Fibroblast of skin of scalp (primary cell): Measurements from ENCODE around the gene ZIC4. TPM values are rescaled to one million over a fixed set of nuclear protein-coding genes. Genes with fewer than 3 reads are reported as not detected.

ENCODE experiments used
- DNase-seq: peaks from one replicate; pipeline ENCODE4 v3.0.0-alpha.2; 2013
- polyA plus RNA-seq, 2 experiments: library from polyadenylated mRNA; unstranded; fragments of 120-200 nt; gene quantifications; one replicate each; pipeline ENCODE4 v1.2.1, GENCODE V29; 2013; ENCODE audit not compliant: insufficient read length in 2 of 2

Gene ZIC4
- polyA plus RNA-seq (2013, experiment 1 of 2; ENCODE audit: insufficient read length) = 14.1 TPM
- 11.9 TPM for polyA plus RNA-seq (2013, experiment 2 of 2; ENCODE audit: insufficient read length)

DNA sequence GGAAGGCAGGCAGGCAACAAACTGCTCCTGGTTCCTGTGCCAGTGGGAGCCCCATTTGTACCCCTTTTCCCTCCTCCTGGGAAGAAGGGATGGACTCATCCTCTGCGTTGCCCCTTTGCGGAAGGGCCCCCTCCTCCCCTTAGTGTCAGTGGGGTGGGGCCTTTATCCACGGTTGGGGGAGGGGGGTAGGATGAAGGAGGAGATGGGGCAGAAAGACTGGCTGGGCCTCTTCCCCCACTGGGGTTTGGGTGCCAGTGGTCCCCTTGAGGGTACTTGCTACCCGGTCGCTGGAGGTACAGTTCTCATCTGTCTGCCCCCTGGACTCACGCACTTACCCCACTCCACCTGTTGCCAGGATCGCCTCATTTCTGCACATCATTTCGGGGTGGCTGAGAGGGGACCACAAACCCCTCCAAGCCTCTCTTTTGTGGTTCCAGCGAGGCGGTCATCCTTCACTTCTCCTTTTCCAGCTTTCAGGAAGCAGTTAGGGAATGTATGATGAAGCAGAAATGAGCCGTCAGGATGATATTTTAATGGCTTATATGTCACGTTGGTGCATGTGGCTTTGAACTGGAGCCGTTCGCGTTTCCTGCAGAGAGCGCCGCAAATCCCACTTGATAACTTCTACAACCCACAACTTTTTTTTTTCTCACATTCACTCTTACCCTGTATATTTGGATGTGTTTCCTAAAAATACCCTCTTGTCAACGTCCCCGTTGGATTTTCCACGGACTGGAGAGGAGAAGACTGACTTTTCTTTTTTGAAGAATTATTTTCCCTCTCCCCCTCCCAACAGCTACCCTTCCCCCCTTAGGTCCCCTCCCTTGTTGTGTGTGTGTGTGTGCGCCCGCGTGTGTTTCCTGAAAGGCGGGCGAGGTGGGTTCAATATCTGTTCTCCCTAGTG lies at the start of gene ZIC4:
Gene ZIC4, minus strand, starts transcription at position 516 of the 904 bp plus-strand sequence. CDS start 3,746 bp downstream, outside the sequence.
- peak; percentile 86 for DNase-seq

DNA sequence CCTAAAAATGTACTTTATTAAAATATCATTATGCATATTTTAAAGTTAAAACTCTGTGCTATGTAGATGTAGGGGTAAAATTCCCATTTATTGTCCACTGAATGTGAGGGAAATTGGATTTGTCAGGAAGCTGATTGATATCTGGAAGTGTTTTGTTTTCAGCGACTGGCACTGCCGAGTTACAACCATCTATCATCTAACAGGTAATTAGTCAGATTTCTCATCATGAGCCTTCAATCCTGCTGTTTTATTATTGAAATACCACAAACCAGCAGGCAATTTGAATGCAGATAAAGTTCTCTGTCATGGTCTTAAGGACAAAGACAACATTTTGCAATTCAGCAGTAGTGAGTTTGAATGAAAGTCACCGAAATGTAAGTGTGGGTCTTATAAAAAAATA lies 43.3 kb upstream of the ZIC4 start:
- no peak for DNase-seq

DNA sequence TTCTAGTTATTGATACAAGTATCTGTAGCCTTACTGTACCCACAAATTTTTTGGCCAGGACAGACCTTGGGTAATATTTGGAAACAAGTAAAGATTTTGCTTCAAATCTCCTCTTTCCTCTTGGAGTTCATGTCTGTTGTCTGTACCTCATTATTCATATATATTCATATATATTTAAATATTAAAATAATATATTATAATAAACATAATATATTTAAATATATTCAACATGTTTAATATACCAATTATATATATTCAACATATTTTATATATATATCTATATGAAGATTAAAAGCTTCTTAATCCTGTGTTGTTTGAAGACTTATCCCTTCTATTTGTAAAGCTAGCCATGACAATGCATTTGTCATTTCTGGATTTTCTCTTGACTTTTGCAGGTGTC lies 40.9 kb upstream of the ZIC4 start:
- DNase-seq = no peak

DNA sequence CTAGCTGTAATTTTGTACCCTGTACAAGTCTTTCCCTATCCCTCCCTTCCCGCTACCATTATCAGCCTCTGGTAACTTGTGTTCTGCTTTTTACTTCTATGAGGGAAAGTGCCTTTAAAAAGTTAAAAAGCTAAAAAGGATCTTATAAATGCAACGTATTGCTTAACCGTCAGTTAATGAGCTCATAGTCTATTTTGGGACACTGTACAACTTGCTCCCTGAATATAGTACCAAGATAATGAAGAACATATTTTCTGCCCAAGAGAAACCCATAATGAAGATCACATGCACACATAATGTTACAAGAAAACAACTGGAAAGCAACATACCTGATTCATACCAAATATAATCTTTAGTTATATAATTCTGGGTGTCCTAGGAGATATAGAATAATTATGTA lies 25.4 kb upstream of the ZIC4 start:
- DNase-seq = peak; percentile 76

DNA sequence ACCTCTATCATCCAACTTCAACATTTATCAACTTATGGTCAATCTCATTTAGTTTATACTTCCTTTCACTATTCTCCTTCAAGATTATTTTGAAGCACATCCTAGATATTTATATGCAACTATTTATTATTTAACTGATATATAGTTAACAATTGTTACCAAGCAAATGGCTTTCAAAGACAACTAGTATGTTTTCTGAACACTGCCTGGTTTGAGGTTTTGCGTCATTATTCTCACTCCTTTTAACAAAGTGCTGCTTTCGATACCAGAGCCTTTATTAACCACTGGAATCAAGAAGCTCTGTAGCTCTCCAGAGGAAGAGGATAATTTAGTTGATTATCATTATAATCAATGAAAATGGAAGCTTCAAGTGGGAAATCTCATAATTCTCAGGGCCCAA lies 22.4 kb upstream of the ZIC4 start:
- no peak for DNase-seq

DNA sequence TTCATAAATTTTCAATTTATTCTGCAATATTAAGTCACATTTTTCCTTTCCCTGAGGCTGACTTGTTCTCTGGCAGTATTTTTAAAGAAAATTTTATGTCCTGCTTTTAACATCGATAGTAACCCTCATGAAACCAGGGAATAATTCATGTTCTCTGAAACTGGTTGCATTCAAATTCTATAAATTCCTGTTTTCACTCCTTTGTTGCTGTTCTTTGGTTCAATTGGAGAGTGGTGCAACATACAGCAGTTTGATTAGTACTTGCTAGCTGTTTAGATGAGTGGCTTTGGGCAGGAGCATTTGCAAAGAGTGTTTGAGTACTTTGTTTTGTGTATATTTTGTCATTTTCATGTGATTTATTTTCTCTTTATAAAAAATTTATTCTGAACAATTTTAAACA lies 22.0 kb upstream of the ZIC4 start:
- DNase-seq = peak; percentile 23

DNA sequence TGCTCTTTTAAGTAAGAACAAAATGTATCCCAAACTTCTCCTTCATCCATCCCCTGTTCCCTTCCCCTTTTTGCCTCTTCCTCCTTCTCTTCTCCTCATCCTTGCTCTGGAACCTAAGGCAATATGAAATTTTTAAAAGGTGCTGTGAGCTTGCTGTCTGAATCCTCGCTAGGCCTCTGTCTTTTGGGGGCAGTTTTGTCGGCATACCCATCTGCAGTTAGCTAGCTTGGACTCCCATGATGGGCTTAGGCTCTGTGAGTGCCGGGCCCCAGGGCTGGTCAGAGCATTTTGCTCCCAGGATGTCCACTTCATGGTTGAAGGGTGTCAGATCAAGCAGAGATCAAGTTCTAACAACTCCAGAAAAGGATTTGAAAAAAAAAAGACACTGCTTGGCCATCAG lies 21.4 kb upstream of the ZIC4 start:
- DNase-seq = no peak

DNA sequence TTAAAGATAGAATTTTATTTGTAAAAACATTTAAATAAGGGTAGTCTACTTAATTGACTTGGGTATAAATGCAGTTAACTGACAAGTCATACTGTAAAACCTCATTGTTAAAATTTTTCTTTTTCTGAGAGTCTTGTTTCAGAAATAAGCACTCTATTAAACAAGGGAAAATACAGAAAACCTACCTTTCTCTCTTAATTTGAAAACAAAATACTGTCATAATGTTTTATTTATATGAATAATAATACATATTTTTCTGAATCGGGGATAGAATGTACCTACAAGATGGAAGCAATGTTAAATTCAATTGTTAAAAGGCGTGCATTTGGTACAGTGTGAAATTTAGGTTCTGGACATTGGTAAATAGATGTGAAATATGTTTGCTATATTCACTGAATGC lies 20.6 kb upstream of the ZIC4 start:
- DNase-seq = no peak

DNA sequence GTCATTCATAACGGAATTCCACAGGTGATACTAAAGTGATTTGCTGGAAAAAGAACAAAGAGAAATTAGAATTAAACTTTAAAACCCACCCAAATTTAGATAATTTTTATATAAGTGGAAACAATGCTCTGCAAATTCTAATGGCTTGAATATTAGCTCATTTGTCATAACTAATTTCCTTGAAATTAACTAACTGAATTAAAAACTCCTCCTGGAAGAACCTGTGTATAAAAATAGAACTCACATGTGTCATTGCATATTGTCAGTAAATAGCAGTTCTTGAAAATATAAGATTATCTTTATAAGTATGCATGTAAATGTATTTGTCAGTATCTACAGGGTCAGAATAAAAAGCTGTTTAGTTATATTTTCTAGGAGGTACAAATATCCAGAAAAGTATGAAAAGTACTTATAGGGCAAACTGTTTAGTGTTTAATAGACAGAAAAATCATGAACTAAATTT lies 19.1 kb upstream of the ZIC4 start:
- DNase-seq = no peak

DNA sequence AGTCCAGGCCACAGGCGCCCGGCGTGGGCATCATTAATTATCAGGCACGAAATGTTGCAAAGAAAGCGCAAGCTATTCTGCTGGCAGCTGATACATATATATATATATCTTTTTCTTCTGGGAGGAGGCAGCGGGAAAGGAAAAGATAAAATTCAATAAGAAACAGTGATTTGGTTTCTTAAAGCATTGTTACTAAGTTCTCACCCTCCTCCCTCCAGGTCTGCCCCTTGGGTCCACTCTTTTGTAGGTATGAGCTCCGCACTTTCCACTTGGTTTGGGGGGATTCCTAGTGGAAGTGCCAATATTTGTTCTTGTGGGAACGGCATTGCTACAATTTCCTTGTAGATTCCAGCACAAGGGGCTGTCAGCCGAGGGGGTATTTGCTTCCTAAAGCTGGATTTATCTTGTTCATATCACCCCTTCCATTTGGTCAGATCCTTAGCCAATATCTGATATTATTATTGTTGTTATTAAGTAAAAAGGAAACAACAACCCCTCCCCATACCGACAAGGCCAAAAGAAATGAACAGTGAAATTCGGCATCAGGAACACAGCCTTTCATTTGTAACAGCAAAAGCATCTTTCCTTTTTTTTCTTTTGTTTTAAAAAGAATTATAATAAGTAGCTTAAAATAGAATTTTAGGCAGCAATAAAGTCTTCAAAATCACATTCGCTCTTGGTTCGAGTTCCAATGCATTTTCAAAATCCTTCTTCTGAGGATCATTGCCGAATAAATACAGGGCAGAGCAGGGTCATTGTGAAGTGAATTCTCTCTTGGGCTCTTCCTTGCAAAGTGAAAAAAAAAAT lies 18.4 kb upstream of the ZIC4 start:
- DNase-seq = no peak

DNA sequence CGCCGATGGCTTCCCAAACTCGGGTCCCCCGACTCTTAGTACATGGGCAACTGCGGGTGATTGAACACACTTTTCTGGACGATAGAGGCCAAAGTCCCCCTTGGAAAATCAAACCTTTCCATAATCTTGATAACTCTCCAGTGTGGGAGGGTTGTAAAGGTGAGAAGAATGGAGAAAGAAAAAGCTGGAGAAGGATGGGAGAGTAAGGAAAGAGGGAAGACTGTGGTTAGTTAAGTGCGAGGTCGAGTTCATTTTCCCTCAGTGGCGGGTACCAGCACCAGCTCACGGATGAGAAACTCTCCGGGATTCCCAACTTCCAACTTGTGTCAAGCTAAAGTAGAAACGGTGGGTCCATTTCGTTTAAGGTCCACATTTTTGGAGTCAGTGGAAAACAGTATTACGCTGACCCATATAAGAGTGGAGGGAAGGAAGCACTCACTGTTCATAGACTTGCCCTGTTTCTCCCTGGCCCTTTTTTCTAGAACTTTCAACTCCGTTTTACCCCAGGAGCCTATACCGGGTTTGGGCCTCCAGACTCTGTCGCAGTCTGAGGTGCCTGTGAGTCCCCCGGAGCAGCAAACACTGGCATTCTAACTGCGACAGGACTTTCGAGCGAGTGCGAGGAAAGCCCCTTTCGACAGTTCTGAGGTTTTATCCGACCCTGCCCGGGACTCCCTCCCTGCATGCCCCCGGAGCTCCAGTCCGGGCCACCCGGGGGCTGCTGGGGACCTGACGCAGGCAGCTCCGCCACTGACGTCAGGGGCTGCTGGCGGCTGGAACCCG lies 17.6 kb upstream of the ZIC4 start:
- peak; percentile 84 for DNase-seq

DNA sequence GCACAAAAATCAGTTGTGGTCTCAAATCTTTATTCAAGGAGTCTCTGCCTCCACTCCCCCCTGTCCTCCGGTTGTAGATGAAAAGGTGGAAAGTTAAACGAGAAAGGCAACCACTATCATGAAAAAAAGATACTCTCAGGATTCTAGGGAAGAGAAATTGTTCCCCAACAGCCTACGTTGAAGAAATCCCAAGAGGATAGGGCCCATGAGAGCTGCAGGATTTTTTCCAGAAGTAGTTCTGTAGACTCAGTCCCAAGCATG lies 17.1 kb upstream of the ZIC4 start:
- DNase-seq = peak; percentile 75

DNA sequence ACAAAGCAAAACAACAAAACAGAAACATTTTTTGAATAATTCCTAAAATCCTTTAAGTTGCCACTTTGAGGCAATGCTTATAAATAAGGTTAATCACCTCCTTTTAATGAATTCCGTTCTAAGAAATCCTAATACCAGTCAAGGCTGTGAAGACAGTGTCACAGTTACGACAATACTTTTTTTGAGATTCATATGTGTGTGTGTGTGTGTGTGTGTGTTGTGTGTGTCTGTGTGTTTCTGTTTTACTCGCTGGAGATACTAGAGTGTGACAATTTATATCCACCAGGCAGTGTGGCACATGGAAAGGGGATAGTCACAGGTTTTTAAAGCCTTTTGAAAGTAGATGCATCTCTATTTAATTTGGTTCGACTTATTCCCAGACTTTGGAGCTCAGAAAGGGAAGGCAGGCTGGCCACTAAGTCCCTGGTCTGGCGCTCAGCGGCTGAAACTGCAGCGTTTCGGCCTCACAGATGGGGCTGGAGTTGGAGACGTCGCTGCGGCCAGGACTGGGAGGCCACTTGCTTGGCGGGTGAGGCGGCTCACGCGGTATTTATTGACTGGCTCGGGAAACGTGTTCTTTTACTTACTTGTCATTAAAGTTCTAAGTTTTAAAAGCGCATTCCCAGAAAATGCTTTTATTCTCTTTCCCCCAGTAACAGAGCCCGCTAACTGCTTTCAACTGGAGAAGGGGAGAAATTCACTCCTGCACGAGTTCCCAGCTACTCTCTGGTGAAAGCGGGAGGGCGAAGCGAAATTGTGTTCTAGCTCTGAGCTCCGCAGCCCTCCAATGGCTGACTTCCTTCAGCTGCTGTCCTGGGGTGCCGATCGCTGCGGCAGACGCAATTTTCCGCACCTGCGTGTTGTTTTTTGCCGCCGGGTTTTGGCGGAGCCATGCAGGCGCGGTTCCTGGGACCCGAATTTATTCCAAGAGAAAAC lies 16.5 kb upstream of the ZIC4 start:
- peak; percentile 76 for DNase-seq

DNA sequence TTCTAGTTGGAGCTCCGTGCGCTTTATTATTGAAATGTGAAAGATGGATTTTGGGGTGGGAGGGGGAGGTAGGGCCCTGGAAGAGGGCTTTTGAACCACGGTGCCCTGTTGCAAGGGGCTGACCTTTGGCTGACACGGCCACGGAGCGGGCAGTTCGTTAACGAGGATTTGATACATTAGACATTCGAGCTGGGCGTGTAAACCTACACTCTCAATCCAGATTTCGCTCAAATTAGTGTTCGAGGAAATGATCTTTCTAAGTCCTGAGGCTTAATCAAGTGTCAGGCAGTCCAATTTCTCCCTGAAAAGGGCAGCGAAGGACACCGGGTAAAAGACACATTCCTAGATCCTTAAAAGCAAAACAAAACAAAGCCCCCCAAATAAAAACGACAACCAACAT lies 15.9 kb upstream of the ZIC4 start:
- peak; percentile 43 for DNase-seq

DNA sequence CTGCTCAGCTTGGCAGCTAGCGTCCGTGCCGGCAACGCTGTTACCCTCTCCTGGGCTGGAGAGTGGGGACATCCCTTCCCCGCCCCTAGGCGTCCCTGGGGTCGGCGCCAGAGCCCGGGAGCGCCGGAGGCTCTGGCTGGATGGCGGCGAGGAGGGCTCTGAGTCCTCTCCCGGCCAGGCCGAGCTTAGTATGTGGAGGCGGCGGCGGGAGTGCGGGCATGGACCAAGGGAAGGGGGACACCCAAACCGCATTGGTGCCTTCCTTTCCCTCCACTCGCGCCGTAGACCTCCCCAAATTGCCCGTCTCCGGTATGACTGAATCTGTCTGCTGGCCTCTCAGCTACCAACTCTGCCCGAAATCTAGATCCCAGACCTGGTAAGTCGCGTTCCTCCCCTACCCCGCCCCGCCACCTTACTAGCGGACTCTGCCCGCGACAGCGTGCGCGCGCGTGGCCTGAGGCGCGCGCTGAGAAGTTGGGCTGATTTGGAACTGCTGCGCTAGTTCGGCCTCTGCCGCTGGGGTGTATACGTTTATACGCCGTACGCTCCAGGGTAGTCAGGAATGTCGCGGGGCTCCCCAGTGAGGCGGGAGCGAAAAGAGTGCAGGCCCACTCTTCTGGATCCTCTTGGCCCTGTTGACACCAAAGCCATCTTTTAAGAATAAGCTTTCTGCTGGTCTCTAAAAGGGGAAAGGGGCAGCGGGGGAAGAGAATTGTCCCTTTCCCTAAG lies 15.0 kb upstream of the ZIC4 start:
- DNase-seq = peak; percentile 91

DNA sequence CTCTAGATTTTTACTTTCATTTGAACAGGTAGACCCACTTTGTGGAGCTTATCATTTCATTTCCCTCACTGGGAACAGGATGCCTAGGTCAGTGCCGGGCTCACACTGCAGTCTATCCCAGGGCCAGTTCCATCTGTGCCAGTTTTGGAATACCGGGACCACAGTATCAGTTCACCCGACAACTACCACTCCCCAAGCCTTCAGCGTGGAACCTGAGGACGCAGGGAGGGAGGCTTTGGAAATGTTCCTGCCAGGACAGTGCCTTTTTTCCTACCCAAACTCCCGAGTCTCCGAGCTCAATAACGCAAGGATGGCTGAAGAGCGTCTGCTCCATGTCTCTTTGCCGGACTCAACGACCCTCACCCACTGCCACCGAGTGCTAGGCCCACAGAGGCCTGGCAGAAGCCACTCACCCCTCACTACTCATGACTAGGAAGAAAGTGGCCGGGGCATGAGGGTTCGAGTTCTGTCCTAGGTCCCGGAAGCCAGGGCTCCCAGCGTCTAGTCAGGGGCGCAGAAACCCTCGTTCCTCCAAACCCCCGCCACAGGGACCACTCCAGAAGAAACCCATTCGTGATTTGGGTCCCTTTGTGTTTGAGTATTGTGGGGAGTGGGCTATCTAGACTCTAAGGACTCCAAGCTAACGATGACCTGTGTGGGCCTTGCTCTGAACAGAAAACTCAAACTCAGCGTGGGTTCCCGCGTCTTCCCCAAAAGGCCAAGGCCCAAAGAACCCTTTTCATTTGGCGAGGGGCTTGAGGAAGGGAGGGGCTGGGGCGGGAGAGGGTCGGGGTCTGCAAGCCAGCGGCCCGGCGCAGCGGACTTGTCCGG lies 14.2 kb upstream of the ZIC4 start:
- no peak for DNase-seq

DNA sequence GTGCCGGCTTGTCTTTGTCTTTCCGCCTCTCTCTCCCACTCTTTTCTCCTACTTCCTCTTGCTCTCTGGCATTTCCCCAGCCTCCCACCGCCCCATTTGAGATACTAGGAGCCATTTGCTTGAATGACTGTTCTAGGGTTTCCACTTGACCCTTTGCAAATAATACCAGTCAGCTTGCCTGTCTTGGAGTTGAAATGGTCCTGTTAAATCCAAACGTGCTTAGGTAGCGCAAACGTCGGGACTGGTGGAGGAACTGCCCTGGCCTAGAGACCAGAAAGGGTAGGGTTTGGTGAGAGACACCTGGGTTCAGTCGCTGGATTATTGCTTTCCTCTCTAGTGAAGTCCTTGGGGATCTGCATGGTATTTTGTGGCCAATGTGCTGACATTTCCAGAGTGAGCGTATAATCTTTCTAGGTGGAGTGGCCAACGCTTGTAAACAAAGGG lies 13.5 kb upstream of the ZIC4 start:
- peak; percentile 36 for DNase-seq

DNA sequence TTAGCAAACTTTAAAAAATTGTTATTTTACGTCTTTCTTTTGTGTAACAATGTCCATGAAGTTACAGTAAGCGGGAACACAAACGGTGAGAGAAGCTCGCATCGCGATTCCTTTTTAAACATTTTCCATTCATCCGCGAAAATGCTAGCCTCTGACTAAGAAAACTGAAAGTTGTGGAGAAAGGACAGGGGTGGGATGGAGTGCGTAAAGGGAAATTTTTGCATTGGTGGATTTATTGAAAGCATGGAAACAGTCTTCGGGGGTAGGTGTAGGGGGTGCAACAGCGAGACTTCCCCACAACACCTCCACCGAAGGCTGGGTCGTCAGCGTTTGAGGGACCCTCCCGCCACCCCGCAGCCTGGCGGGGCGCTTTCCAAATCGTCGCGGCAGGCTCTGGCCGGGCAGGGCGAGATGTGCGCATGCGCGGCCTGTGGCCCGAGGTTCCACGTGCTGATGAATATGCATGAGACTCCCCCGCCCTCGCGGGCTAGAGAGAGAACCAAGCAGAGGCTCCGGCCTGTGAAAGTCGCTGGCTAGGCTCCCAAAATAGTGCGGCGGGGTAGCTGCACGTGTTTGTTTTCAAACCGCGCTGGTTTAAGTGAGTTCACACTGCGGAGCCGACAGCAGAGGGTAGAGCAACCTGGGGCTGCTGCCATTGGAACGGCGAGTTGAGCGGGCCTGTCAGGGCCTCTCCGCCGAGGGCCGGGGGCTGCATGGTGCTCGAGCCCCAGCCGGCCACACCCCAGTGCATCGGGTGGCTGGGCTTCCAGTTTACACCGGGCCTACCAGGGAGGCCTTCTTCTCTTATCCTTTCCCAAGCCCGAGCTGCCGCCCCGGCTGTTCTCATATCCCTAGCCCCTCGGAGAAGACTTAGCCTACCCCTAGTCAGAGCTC lies 12.7 kb upstream of the ZIC4 start:
- DNase-seq = peak; percentile 99

DNA sequence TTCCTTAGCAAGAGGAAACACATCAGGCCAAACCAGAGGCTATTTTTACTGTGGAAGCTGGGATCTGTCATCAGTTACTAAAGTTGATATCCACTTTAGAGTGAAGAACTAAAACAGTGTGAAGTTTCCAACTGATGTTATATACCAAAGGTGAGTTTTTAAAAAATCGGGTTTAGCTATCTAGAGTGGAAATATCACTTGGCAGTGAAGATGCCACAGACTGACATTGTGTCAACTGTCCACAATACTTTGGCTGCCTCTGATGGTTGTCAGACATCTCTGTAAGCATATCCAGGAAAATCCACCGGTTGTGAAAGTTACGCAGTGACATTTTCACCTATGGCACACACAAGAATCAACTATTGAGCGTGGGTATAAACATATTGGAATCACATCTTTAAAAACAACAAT lies 12.0 kb upstream of the ZIC4 start:
- peak; percentile 37 for DNase-seq
